Measurements from ENCODE around the gene CMC2. TPM values are rescaled to one million over a fixed set of nuclear protein-coding genes. Genes with fewer than 3 reads are reported as not detected.

The CMC2 gene
- total and polyA plus RNA-seq, 2 of the 13 experiments (the other 11 are each of a cell fraction or from before 2014, with no cell fraction given) = 116 to 129 TPM

GRCh38 chr16:81006211-81006812, 373 bp downstream of the CMC2 start (continued):
- TF ChIP-seq HMGXB4 (CRISPR knock-in tag; IDR thresholded peaks at IDR 0.05; ENCODE audit: borderline replicate concordance in 1 of 2, low read depth in 1 of 2) (no peak; a peak in 2 of 4 replicates), RFXANK (CRISPR knock-in tag; IDR thresholded peaks at IDR 0.05) (no peak), JUND (CRISPR knock-in tag; IDR thresholded peaks at IDR 0.05) (peak; percentile 32; the same call in 1 of the 2 replicates), USF2 (IDR thresholded peaks at IDR 0.05; ENCODE audit: low read depth, low read length) (no peak), USF2 (CRISPR knock-in tag; IDR thresholded peaks at IDR 0.05; ENCODE audit: borderline replicate concordance) (no peak), ZFP41 (CRISPR knock-in tag; IDR thresholded peaks at IDR 0.05; ENCODE audit: borderline replicate concordance) (no peak), ZNF44 (CRISPR knock-in tag; IDR thresholded peaks at IDR 0.05) (no peak; the same call in 1 of the 2 replicates), ZFP36 (IDR thresholded peaks at IDR 0.05; ENCODE audit: borderline replicate concordance, low read depth, low read length, partially characterized antibody) (no peak), WIZ (CRISPR knock-in tag; IDR thresholded peaks at IDR 0.05) (0 out of 2 replicates have a peak, but pooled peaks have one; percentile 15), CREB3 (CRISPR knock-in tag; IDR thresholded peaks at IDR 0.05) (no peak), CAMTA2 (CRISPR knock-in tag; IDR thresholded peaks at IDR 0.05; ENCODE audit: borderline replicate concordance) (peak; percentile 68; the same call in 1 of the 2 replicates), PRDM10 (CRISPR knock-in tag; IDR thresholded peaks at IDR 0.05; ENCODE audit: low read depth) (no peak), ZNF691 (CRISPR knock-in tag; IDR thresholded peaks at IDR 0.05; ENCODE audit: borderline replicate concordance, low read depth) (0 out of 2 replicates have a peak, but pooled peaks have one; percentile 18), ZNF431 (CRISPR knock-in tag; IDR thresholded peaks at IDR 0.05; ENCODE audit: borderline replicate concordance, low read depth) (peak; percentile 87), CREM (IDR thresholded peaks at IDR 0.05) (no peak), CREM (CRISPR knock-in tag; IDR thresholded peaks at IDR 0.05) (no peak), ZNF891 (CRISPR knock-in tag; IDR thresholded peaks at IDR 0.05) (peak; percentile 19; the same call in 1 of the 2 replicates)
